ENCODE results near the gene BSDC1.

GRCh38 chr1:32350785-32351398, 43.3 kb downstream of the BSDC1 start:
- peak; percentile 51 to 91 (median 67) for TF ChIP-seq CTCF (IDR thresholded peaks at IDR 0.05)
- TF ChIP-seq POLR2A (IDR thresholded peaks at IDR 0.05) = no peak

Data from heart left ventricle (tissue), 13 donors.